Type B pancreatic cell (in vitro differentiated cells): ENCODE data around the gene PRRC2B. TPM values are rescaled to one million over a fixed set of nuclear protein-coding genes. Genes with fewer than 3 reads are reported as not detected.

ENCODE experiments used
- DNase-seq: peaks from one replicate; pipeline ENCODE4 v3.0.0; 2021; ENCODE audit warnings: mixed read lengths; ENCODE audit not compliant: unreplicated experiment; ENCODE audit errors: extremely low spot score
- H3K27ac Mint-ChIP-seq: 2 replicates; pipeline ENCODE4 v1.8.0; 2021; ENCODE audit warnings: mild to moderate bottlenecking, mixed read lengths
- H3K27me3 Mint-ChIP-seq: 2 replicates; pipeline ENCODE4 v1.8.0; 2021; ENCODE audit warnings: mixed read lengths
- H3K36me3 Mint-ChIP-seq: 2 replicates; pipeline ENCODE4 v1.8.0; 2021; ENCODE audit warnings: mixed read lengths
- H3K4me1 Mint-ChIP-seq: one replicate; pipeline ENCODE4 v1.8.0; 2021; ENCODE audit warnings: mixed read lengths; ENCODE audit not compliant: unreplicated experiment
- H3K4me3 Mint-ChIP-seq: 2 replicates; pipeline ENCODE4 v1.8.0; 2021; ENCODE audit warnings: mild to moderate bottlenecking, mixed read lengths
- H3K9me3 Mint-ChIP-seq: 2 replicates; pipeline ENCODE4 v1.8.0; 2021; ENCODE audit warnings: mixed read lengths
- total RNA-seq: library from RNA; stranded (reverse); gene quantifications from 2 replicates; pipeline ENCODE4 v1.2.1, GENCODE V29; 2021; ENCODE audit warnings: low replicate concordance
- TF ChIP-seq, protein P1 (sequence below): fragments of 200-600 bp; sonication (generic); conservative IDR thresholded peaks from 2 replicates; pipeline ENCODE4 v1.5.0; 2021; ENCODE audit warnings: antibody characterized with exemption, mild to moderate bottlenecking

The PRRC2B gene
- total RNA-seq, 1 donor from 2014 or later, result 300 TPM

DNA sequence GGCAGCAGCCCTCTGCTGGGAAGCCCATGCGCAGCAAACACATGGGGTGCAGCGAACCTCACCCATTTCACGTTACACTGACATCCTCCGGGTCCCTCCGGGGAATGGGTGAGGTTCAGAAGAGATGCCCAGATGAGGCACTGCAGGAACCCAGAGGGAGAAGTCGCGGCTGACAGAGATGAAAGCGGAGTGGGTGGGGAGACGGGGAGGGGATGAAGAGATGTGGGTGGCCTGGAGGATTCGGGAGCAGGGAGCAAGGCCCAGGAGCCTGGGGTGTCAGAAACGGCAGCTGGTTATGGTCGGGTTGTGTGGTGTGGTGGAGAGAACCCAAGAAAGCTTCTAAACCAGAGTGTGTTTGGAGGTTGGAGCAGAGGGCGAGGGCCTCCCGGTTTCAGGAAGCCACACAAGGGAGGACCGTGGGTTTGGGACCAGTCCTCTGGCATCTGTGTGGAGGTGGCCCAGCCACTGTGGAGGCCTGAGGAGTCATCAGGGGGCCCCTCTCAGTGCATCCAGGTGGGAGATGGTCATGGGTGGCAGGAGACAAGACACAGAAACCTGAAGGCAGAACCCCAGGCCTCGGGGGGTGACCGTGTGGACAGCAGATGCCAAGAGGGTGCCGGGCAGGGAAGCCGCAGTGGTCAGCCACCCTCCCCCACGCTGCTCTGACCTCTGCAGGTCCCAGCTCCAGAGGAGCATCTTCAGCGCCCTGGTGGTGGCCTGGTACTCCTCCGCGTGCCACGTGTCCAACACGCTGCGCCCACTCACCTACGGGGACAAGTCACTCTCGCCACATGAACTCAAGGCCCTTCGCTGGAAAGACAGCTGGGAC lies 128.6 kb downstream of the PRRC2B start:
- no peak for DNase-seq
- Mint-ChIP-seq H3K36me3 (peaks cover 11% of the 10 kb centered on the region), H3K9me3 (no peaks in the 10 kb centered on the region), H3K27ac (no peak overlapping the region), H3K4me1 (no peaks in the 10 kb centered on the region), H3K4me3 (no peak overlapping the region), H3K27me3 (no peaks in the 10 kb centered on the region)
- TF ChIP-seq, protein P1, sequence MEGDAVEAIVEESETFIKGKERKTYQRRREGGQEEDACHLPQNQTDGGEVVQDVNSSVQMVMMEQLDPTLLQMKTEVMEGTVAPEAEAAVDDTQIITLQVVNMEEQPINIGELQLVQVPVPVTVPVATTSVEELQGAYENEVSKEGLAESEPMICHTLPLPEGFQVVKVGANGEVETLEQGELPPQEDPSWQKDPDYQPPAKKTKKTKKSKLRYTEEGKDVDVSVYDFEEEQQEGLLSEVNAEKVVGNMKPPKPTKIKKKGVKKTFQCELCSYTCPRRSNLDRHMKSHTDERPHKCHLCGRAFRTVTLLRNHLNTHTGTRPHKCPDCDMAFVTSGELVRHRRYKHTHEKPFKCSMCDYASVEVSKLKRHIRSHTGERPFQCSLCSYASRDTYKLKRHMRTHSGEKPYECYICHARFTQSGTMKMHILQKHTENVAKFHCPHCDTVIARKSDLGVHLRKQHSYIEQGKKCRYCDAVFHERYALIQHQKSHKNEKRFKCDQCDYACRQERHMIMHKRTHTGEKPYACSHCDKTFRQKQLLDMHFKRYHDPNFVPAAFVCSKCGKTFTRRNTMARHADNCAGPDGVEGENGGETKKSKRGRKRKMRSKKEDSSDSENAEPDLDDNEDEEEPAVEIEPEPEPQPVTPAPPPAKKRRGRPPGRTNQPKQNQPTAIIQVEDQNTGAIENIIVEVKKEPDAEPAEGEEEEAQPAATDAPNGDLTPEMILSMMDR, result no peak

DNA sequence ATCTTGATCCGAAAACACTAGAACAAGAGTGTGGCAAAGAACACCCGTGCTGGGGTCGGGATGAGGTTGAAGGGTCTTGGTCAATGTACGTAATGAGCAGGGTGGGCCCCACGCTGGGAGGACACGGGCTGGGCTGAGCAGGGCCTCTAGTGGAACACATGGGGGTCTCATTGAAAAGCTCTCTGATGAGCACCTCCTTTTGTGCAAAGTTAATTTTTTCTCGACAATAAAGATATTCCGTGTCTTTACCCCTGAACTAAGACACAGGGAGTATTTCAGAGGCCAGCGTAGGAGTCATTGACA lies 129.2 kb downstream of the PRRC2B start:
- Mint-ChIP-seq H3K27me3 (no peaks in the 10 kb centered on the region), H3K4me3 (no peak overlapping the region), H3K9me3 (no peaks in the 10 kb centered on the region), H3K27ac (no peak overlapping the region), H3K4me1 (no peaks in the 10 kb centered on the region), H3K36me3 (peaks cover 11% of the 10 kb centered on the region)
- no peak for DNase-seq
- TF ChIP-seq, protein P1, result no peak

DNA sequence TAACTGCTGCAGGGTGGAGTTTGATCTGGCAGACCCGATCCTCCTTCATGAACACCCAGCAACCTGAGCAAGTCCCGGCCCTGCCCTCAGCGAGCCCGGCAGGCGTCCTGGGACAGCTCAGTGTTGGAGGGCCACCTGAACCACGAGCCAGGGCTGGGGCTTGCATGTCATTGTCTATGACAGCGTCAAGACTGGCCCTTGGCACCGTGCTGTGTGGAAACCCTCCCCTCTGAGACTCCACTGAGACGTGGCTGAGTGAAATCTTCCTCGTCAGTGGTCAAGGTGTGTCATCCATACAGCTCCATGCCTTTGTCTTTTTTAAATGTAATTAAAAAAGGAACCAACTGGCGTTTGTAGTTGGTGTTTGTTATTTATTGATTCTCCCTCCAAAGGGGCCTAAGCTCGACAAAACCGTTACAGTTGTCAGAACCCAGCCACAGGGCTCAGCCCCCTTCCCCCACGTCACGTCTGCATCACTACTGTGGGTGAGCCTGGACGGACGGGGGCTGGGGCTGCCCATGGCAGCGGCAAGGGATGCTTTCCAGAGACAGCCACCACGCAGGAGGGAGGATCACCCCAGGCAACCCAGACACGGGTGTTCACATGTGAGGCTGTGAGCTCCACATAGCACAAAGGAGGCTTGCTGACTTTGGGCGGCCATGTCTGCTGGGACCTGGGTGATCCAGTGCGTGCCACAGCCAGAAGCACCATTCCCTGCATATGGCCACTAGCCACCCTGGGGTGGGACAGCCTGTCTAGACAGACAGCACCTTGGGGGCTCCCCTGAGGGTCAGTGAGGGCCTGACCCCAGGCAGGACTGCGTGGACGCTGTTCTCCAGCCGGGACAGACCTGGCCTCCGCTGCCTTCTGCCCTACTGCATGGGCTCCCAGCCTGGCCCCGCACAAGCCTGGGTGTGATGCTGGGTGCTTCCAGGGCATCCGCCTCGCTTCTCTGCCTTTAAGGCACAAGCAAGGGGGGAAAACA lies 129.9 kb downstream of the PRRC2B start:
- H3K4me1 Mint-ChIP-seq, result no peaks in the 10 kb centered on the region
- no peaks in the 10 kb centered on the region for H3K27me3 Mint-ChIP-seq
- H3K36me3 Mint-ChIP-seq, result peaks cover 11% of the 10 kb centered on the region
- no peak for DNase-seq
- TF ChIP-seq, protein P1, result no peak
- H3K9me3 Mint-ChIP-seq, result no peaks in the 10 kb centered on the region
- H3K27ac Mint-ChIP-seq, result no peak overlapping the region
- no peak overlapping the region for H3K4me3 Mint-ChIP-seq

DNA sequence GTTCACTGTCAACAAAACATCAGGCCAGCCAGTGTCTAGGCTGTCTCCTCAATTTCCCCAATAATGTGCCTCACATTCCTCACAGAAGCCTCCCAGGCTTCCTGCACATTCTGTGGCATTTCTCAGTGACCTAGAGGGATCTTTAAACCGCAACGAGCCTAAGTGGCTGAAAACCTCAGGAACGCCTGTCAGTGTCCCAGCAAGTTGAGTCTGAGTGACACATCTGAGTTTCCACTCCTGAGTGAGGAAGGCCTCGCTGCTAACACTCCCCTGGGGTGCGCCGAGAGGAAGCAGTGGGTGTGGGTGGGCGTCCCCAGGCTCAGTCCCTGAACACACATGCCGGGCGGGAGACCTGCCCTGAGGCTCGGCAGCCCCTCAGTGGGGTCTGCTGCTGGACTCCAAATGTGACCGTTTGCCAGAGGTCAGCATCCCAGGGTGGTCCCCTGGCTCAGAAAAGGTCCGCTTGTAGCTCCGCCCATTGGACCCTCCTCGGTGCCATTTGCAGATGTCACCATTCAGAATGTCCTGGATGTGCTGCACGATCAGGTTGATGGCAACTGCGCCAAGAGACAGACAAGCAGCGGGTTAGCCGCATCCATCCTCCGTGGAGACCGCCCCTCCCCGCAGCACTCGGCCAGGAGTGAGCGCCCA lies 130.9 kb downstream of the PRRC2B start:
- TF ChIP-seq, protein P1, result no peak
- H3K9me3 Mint-ChIP-seq, result no peaks in the 10 kb centered on the region
- H3K27ac Mint-ChIP-seq, result no peak overlapping the region
- DNase-seq, result no peak
- no peaks in the 10 kb centered on the region for H3K4me1 Mint-ChIP-seq
- no peaks in the 10 kb centered on the region for H3K27me3 Mint-ChIP-seq
- H3K4me3 Mint-ChIP-seq, result no peak overlapping the region
- H3K36me3 Mint-ChIP-seq, result peaks cover 8% of the 10 kb centered on the region

DNA sequence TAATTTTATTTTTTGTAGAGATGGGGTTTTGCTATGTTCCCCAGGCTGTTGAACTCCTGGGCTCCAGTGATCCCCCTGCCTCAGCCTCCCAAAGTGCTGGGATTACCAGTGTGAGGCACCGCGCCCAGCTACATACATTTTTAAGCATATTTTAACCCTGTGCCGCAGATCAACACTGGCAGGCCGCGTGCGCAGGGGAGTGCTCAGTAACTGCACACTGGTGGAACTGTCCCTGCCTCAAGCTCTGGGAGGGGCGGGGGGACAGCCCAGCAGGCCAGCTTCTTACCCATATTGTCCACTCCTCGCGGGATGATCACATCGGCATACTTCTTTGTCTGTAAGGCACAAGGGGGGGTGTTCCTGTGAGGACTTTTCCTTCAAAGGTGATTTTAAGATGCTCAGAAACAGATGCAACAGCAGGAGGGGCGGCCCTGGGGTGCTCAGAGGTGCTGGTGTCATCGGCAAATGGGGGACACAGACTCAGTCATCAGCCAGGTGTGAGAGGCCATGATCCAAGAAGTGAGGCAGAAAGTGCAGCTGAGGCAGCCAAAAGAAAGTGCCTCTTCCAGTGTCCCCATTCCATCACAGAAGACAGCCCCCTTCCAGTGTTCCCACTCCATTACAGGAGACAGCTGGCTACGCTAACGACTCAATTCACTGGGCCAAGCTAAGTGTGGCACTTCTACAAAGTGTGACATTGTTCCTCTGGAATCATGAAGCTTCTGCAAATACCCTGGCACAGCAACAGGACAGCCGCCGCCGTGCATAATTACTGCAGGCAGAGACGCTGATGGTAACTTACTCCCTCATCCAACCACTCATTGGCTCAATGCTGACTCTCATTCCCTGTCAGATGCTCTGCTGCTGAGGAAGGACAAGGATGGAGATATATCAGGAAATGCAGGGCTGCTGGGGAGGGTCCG lies 132.0 kb downstream of the PRRC2B start:
- no peak for DNase-seq
- TF ChIP-seq, protein P1, result no peak
- Mint-ChIP-seq H3K9me3 (no peaks in the 10 kb centered on the region), H3K4me3 (no peak overlapping the region), H3K4me1 (peaks cover 4% of the 10 kb centered on the region), H3K27ac (no peak overlapping the region), H3K36me3 (peaks cover 8% of the 10 kb centered on the region), H3K27me3 (no peaks in the 10 kb centered on the region)
